Femur (tissue), 1 donor: Measurements from ENCODE around the gene ZBTB48.
"Not testable (repeated sequence)": the region's sequence is repeated elsewhere in the genome, so short reads cannot be mapped to it uniquely, and the experiment has no call there.

Experiments used
- DNase-seq: peaks from one replicate; pipeline ENCODE4 v3.0.0-alpha.2; 2017

Gene ZBTB48

DNA sequence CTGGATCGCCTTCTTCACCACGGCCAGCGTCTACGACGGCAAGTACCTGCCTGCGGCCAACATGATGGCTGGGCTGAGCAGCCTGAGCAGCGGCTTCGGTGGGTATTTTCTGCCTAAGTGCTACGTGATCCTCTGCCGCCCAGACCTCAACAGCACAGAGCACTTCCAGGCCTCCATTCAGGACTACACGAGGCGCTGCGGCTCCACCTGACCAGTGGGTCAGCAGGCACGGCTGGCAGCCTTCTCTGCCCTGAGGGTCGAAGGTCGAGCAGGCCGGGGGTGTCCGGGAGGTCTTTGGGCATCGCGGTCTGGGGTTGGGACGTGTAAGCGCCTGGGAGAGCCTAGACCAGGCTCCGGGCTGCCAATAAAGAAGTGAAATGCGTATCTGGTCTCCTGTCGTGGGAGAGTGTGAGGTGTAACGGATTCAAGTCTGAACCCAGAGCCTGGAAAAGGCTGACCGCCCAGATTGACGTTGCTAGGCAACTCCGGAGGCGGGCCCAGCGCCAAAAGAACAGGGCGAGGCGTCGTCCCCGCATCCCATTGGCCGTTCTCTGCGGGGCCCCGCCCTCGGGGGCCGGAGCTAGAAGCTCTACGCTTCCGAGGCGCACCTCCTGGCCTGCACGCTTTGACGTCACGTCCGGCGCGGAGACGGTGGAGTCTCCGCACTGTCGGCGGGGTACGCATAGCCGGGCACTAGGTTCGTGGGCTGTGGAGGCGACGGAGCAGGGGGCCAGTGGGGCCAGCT lies at the start of gene ZBTB48:
ZBTB48 (plus strand) TSS at position 621 of the 745 bp plus-strand sequence. CDS start 616 bp downstream, outside the sequence.
- DNase-seq, result peak; percentile 100

DNA sequence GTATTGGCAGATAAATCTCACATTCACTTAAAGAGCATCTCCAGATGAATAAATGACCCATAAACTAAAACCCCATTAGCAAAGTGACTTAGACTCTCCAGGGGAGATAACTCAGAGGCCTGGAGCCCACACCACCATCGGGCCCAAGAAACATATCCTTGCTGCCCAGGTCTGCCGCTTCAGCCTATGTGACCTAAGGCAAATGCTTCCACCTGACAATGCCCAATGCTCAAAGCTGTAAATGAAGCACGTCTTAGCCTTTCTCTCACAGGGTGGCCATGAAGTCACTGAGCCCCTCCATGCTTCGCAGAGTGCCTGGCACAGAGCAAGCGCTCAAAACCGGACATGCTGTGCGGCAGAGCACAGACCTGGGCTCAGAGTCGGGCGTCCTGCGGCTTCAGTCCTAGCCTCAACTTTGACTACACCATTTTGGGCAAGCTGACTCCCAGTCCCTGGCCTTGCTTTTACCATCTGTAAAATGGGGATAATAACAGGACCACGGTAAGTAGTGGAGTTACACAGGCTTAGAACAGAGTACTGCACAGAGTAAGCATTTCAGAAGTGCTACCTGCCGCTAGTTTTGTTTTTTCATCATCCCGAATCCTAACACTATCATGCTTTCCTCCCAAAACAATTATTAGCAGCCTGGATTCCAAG lies 49.2 kb upstream of the ZBTB48 start:
- DNase-seq, result no peak

DNA sequence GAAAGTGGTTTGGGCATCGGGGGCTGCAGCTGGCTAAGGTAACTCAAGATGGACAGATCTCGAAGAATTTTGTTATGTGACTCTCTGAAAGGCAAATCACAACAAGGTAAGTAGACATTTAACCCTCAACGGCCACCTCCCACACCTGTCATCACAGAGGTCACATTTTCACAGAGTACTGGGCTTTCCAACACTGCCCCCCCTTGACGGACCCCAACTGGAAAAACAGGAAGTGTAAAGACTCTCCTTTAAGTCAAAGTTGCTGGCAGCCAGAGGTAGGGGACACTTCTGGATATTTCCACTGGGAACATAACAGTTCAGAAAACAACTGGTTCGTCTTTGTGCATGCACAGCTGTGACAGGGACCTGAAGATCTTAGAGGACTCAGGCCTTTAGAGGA lies 47.8 kb upstream of the ZBTB48 start:
- no peak for DNase-seq

- no peak for DNase-seq
Observed at GRCh38 chr1:6534248-6534822, 45.5 kb upstream of the ZBTB48 start.

DNA sequence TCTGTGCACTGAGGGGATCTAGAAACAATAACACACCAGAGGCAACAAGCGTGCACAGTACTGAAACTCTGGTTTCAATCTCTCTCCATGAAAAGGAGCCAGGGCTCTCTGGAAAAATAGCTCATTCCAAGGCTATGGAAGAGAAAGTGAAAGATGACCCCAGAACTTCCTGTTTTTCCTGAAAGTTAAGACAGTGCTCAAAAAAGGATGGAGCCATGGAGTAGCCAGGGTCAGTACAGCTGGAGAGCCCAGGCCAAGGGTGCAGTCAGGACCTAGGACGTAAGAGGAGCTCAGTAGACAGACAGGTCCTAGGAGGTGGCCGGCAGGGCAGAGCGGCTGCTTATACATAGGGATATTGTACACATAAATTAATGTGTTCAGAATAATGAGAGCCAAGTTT lies 44.6 kb upstream of the ZBTB48 start:
- no peak for DNase-seq

DNA sequence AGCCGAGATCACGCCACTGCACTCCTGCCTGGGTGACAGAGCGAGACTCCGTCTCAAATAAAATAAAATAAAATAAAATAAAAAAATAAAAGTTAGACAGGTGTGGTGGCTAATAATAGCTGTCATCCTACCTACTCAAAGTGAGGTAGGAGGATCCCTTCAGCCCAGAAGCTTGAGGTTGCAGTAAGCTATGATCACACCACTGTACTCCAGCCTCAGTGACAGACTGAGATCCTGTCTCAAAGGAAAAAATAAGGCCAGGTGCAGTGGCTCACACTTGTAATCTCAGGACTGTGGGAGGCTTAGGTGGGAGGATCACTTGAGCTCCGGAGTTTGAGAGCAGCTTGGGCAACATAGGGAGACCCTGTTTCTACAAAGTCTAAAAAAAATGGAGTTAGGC lies 43.5 kb upstream of the ZBTB48 start:
- no peak for DNase-seq

- DNase-seq, result no peak
Observed at GRCh38 chr1:6538956-6539355, 40.8 kb upstream of the ZBTB48 start.

DNA sequence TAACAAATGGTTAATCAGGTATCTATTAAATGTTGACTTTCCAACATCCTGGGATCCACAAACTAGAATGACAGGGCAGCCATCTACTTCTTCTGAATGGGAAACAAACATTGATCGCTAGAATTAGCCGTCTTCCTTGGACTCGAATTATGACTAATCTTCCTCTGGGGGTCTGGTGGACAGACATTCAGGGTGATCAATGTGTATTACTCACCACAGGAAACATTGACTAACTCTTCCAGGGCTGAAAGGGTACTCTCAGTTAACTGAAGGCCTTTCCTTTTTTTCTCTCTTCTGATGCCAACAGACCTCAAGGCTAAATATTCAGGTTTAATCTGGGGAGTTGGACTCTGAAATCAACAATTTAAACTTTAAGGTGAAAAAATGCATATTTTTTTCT lies 35.0 kb upstream of the ZBTB48 start:
- no peak for DNase-seq

- no peak for DNase-seq
Observed at GRCh38 chr1:6545276-6546112, 34.3 kb upstream of the ZBTB48 start.

DNA sequence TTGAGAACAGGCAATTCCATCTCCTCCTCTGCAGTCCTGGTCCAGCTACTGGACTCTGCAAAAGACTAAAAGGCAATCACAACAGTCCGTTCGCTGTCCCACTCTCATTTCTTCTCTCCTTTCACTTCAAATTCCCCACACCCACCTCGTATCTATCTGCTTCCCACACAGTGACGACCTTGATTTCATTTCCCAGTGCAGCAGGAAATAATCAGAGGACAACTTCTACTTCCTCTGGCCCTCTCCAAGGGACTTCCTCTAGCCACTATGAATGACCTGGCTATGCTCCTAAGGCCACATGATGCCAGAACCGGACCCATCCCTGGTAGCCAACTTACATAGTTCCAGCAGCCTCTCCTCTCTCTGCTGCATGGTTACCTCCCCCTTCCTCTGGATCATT lies 33.5 kb upstream of the ZBTB48 start:
- no peak for DNase-seq

DNA sequence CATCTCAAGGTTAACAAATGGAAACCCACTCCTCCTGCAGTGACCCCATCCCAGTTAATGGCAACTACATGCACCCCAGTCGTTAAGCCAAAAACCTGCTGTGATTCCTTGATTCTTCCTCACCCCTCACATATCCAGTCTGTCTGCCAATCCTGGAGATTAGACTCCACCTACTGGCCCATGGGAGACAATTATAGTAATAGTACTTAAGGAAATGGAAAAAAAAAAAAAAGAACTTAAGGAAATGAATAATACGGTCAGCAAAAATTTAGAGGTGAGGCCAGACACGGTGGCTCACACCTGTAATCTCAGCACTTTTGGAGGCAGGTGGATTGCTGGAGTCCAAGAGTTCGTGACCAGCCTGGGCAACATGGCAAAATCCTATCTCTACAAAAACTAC lies 32.5 kb upstream of the ZBTB48 start:
- no peak for DNase-seq

DNA sequence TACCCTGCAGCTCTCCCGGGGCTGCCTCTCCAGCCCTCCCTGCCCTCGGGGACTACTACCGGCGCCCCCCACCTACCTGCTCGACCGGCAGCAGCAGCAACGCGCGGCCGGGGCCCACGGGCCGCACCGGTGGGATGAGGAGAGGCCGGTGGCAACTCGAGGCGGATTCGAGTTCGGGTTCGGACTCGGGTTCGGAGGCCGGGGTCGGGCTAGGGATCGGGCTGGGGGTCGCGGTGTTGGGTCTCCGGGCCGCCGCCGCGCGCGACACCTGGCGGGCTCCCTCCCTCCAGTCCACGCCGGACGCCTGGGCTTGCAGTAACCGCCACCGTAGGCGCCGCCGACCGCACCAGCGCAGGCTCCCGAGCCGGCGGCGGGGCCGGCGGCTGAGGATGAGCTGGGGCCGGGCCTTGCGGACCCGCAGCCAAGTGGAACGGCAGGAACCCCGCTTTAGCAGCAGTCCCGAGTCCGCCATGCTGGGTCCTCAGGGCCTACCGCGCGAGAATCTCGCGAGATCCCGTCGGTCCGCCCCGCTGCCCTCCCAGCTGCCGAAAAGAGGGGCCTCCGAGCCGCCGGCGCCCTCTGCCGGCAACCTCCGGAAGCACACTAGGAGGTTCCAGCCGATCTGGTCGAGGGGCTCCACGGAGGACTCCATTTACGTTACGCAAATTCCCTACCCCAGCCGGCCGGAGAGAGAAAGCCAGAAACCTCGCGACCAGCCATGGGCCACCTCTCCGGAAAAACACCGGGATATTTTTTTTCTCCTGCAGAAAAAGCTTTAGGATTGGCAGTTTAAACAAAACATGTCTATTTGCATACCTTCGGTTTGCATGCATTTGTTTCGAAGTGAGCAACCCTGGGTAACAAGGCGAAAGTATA lies 25.5 kb upstream of the ZBTB48 start, which contains the start of gene NOL9:
NOL9 (minus strand) TSS at position 483 of the 876 bp plus-strand sequence; CDS start at position 472, 11 bp downstream.
- peak; percentile 97 for DNase-seq

DNA sequence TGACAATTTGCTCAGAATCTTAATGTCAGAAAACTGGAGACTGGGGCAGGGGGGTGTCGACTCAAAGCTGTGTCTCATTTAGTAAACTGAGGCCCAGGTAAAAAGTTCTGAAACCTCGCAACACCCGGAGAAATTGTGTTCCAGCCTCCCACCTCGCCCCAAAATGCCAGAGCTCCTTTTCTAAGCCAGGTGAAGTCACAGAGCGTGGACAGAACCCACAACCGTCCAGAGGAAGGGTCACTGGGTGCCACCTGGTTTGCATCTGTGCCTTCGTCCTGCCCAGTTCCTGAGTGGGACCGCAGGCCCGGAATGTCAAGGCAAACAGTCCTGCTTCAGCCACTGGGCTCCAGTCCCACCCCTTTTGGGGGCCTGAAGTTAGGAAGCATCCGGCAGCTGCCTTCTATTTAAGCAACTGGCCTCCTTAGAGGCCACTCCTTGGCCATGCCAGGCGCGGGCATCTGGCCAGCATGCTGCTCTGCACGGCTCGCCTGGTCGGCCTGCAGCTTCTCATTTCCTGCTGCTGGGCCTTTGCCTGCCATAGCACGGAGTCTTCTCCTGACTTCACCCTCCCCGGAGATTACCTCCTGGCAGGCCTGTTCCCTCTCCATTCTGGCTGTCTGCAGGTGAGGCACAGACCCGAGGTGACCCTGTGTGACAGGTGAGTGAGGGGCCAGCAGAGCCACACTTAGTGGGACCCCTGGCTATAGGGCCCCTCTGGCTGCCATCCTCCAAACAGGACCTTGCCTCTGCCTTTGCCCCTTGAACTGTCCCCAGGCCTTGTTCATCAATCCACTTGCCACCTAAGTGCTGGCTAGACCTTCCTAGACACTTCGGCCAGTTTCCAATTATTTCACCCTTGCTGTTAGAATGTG lies 24.7 kb upstream of the ZBTB48 start, which contains the start of gene TAS1R1:
TAS1R1 (plus strand) TSS at position 401 of the 872 bp plus-strand sequence; CDS start at position 468, 67 bp downstream.
- peak; percentile 78 for DNase-seq

DNA sequence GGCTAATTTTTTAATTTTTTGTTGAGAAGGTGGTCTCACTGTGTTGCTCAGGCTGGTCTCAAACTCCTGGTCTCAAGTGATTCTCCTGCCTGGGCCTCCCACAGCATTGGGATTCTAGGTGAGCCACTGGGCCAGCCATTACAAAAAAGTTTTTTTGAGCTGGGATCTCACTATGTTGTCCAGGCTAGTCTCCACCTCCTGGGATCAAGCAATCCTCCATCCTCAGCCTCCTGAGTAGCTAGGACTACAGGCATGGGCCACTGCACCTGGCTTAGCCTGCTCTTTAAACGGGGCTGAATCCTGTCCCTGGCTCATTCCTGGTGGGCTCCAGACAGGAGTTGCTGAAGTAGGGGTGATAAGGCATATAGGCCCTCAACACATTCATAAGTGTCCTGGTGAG lies 22.2 kb upstream of the ZBTB48 start:
- no peak for DNase-seq

DNA sequence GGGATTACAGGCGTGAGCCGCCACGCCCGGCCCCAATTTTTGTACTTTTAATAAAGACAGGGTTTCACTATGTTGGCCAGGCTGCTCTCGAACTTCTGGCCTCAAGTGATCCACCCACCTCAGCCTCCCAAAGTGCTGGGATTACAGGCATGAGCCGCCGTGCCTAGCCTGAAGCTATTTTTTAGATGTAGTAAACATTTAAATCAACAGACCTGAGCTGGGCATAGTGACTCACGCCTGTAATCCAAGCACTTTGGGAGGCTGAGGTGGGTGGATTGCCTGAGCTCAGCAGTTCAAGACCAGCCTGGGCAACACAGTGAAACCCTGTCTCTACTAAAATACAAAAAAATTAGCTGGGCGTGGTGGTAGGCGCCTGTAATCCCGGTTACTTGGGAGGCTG lies 20.6 kb upstream of the ZBTB48 start:
- DNase-seq, result not testable (repeated sequence)

GRCh38 chr1:6560267-6560666 lies 19.5 kb upstream of the ZBTB48 start:
- no peak for DNase-seq

GRCh38 chr1:6569033-6569432 lies 10.8 kb upstream of the ZBTB48 start:
- no peak for DNase-seq

- DNase-seq, result no peak
Observed at GRCh38 chr1:6570100-6570499, 9.7 kb upstream of the ZBTB48 start.

DNA sequence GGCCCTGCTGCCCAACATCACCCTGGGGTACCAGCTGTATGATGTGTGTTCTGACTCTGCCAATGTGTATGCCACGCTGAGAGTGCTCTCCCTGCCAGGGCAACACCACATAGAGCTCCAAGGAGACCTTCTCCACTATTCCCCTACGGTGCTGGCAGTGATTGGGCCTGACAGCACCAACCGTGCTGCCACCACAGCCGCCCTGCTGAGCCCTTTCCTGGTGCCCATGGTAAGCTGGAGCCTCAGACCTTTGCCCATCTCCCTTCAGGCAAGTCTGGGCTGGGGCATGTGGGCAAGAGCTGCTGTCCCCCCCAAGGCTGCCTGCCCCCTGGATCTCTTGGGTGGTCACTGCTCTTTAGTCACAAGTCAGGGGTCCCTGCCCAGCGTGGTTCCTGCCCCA lies 8.8 kb upstream of the ZBTB48 start:
- DNase-seq, result no peak

DNA sequence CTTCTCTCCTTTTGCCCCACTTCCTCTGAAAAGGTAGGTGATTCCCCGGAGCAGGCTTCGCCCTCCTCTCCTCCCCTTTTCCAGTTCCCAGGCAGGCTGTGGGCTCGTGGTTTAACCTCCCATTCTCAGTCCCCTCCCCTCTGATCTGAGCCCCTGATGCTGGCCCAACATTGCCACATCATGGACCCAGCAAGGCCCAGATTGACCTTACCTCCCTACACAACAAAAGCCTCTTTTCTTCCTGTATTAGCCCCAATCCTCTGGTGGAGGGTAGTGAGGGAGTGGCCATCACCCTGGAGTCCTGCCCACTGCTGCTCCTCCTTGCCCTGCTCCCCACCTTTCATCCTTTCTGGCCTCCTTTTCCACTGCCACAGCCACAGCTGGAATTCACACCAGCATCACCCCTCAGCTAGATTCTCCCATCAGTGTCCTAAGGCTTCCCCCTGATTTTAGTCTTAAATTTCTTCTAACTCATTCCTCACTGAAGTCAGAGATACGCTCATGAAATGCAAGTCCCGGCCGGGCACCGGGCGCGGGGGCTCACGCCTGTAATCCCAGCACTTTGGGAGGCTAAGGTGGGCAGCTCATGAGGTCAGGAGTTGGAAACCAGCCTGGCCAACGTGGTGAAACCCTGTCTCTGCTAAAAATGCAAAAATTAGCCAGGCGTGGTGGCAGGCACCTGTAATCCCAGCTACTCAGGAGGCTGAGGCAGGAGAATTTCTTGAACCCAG lies 7.0 kb upstream of the ZBTB48 start:
- no peak for DNase-seq
